HG02884 (cell line): Measurements from ENCODE around the gene KLC1.

Experiments used
- ATAC-seq: cut with Tn5 transposase; IDR thresholded peaks from one replicate; pipeline ENCODE4 v1.9.1; 2021; ENCODE audit warnings: mild to moderate bottlenecking, moderate library complexity; ENCODE audit not compliant: unreplicated experiment

Gene KLC1

GRCh38 chr14:103702497-103703432 is 73.8 kb downstream of the KLC1 start:
- no peak for ATAC-seq

GRCh38 chr14:103703433-103704385 is 74.7 kb downstream of the KLC1 start:
- ATAC-seq = no peak

- no peak for ATAC-seq
Observed at GRCh38 chr14:103704708-103705107, 75.7 kb downstream of the KLC1 start.

GRCh38 chr14:103705118-103705503 is 76.1 kb downstream of the KLC1 start:
- ATAC-seq = no peak

GRCh38 chr14:103705504-103706284 is 76.7 kb downstream of the KLC1 start:
- no peak for ATAC-seq

GRCh38 chr14:103706551-103707328 is 77.7 kb downstream of the KLC1 start:
- ATAC-seq = no peak

GRCh38 chr14:103707329-103708263 is 78.6 kb downstream of the KLC1 start:
- no peak for ATAC-seq

GRCh38 chr14:103708750-103709187 is 79.8 kb downstream of the KLC1 start:
- ATAC-seq = no peak

- no peak for ATAC-seq
Observed at GRCh38 chr14:103709814-103710213, 80.8 kb downstream of the KLC1 start.

- ATAC-seq = no peak
Observed at GRCh38 chr14:103710771-103711377, 81.9 kb downstream of the KLC1 start.

- no peak for ATAC-seq
Observed at GRCh38 chr14:103711516-103712431, 82.8 kb downstream of the KLC1 start.

- no peak for ATAC-seq
Observed at GRCh38 chr14:103712633-103713247, 83.7 kb downstream of the KLC1 start.

GRCh38 chr14:103713304-103714062 is 84.5 kb downstream of the KLC1 start:
- no peak for ATAC-seq

GRCh38 chr14:103714063-103714724 is 85.2 kb downstream of the KLC1 start:
- ATAC-seq = no peak
